ENCODE measurements around the gene RAI1.

Gene RAI1

DNA sequence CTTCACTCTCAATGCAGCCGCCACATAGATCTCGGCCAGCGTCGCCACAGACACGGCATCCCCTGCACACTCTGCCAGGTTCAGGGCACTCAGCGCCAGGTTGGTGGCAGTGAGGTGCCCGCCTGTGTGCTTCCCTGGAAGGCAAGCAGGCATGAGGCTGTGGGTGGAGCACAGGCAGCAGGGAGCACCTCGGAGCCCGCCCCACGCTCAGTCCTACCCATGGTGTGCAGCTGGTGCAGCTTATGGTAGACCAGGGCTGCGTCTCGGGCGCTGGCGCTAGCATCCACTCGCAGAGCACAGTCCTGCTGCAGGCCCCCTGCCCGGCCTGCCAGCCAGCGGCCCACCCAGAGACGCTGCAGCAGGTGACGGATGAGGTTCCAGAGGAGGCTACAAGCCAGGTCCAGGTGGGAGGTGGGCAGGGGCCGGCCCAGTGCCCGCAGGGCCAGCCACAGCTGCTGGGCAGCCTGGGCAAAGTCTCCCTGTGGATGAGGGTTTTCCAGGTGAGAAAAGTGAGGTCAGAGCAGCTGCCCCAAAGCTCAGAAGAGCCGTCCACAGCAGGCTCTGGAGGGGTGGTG lies 135.1 kb downstream of the RAI1 start:
- DNase-seq (ENCODE audit: low read depth) = no peak

DNA sequence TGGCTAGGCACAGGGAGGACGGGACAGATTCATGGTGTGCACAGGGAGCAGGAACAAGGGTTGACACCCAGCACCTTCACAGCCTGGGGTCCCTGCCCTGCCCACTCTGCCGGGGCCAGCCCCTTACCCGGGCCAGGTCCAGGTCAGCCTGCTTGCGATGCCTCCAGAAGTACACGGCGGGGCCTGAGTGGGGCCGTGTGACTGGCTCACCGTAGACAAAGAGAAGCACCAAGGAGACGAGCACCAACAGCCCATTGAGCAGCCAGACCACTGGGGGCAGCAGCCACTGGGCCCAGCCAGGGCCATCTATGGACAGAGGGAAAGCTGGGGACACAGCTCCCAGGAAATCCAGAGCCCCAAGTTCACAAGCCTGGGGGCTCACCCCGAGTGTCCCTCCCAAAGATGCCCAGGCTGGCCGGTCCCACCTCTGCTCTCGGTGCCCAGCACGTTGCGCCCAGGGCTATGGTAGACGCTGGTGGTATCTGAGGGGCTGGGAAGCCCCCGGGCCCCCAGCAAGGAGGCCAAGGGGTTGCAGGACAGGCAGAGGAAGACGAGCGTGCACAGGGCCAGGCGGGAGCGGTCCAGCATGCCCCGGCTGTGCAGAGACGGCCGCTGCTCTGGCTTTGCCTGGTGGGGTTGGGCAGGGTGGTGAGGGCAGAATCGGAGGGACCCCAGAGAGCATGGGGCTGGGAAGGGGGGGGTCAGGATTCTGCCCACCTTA lies 135.7 kb downstream of the RAI1 start:
- no peak for DNase-seq (ENCODE audit: low read depth)

DNA sequence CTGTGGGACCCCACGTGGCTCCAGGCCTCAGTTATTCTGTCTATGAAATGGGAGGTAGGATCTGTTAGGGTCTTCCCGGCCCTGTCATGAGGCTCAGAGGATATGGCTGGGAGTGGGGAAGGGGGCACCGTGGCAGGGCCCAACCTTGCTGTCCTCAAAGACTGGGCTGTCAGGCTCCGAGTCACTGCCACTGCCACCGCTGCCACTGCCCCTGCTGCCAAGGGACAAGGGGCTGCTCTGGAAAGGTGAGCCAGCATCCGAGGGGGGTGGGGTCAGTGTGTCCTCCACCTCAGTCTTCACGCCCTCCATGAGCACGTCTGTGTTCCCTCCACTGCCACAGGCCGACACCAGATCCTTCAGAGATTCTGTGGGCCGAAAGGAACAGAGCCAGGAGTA lies 136.3 kb downstream of the RAI1 start:
- DNase-seq (ENCODE audit: low read depth) = no peak

DNA sequence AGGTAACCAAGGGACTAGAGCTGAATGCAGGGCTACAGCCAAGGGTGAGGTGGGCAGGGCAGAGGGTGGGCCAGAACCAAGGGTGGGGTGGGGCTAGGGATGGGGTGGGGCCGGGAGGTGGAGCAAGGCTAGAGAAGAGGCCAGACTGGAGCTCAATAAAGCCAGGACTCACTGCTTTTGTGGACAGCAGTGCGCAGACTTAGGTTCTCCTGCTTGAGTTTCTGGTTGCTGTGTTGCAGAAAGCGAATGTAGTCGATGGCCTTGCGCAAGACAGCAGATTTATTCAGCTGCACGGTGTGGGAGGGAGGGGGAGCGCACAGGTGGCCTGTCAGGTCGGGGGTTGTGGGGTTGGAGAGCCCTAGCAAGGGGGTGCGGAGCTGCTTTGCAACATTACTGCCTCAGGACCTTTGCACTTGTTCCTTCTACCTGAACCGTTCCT lies 136.8 kb downstream of the RAI1 start:
- no peak for DNase-seq (ENCODE audit: low read depth)

DNA sequence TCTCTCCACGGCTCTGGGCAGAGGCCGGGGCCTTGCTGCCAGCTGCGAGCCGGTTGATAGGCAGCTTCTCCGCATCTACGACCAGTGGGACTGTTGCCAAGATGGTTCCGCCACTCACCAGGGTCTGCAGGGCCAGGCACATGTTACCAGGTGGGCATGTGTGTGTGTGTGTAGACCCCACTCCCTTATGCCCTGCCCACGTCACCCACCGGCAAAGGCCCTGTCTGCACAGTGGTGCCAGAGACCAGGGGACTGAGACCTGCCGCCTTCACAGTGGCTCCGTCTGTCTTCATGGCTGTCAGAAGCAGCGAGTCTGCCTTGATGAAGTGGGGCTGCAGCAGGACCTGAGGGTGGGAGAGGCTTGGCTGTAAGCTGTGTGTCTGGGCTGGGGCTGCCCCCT lies 137.9 kb downstream of the RAI1 start:
- no peak for DNase-seq (ENCODE audit: low read depth)

DNA sequence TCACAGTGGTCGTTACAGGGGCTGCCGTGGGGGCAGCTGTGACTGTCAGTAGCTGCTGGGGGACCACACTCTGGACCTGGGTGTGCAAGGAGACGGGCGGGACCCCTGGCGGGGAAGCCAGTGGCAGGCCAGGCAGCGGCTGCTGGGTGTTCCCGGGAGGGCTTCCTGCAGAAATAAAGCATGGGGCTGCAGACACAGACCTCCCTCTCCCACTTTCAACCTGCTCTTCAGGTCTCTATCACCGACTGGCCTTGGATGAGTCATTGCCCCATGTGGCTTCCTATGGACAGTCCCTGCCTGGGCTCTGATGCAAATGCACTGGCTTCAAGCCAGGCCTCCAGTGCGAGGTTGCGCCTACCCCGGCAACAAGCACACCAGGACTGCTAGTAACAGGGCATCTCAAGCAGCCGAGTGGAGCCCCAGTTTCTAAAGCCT lies 138.3 kb downstream of the RAI1 start:
- peak; percentile 30 for DNase-seq (ENCODE audit: low read depth)

DNA sequence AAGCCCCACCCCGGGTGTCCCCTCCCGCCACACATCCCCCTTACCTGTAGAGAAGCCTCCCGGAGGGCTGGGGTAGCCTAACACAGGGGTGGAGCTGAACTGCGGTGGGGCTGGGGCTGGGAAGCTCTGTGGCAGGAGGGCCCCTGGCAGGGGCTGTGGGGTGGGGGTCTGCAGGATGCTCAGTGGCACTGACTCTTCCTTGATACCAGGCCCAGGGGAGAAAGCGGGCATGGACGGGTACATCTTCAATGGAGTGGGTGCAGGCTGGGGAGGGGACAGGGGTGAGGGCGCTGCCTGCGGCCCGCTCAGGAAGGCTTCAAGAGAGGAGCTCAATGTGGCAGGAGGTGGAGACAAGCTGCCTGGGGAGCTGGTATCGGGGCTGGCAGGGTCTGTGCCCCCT lies 138.8 kb downstream of the RAI1 start:
- no peak for DNase-seq (ENCODE audit: low read depth)

DNA sequence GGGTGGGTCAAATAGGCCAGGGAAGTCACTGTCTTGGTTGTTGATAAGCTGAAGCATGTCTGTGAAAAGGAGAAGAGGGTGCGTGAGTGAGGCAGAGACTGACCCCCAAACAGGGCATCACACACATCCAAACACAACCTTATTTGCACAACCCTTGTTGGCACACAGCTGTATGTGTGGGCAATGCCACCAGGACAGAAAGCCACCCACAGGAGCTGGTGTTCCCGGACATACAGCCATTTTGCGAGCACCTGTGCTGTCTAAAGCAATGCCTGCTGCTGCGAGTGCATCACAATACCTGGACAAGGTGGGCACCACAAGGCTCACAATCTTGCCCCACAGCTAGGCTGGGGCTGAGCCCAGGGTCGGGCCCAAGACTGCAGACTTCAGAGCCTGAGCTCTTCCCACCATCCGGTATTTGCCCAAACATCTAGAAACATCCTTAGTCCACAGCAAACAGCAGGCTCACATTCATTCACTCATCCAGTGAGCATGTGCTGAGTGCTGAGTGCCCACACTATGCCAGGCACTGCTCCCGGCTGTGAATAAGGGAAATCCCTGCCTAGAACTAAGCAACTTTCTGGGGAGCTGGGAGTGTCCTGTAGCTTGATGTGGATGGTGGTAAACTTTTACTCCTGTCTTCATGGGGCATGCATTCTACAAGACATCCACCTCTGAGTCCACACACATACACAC lies 139.4 kb downstream of the RAI1 start:
- DNase-seq (ENCODE audit: low read depth) = no peak

DNA sequence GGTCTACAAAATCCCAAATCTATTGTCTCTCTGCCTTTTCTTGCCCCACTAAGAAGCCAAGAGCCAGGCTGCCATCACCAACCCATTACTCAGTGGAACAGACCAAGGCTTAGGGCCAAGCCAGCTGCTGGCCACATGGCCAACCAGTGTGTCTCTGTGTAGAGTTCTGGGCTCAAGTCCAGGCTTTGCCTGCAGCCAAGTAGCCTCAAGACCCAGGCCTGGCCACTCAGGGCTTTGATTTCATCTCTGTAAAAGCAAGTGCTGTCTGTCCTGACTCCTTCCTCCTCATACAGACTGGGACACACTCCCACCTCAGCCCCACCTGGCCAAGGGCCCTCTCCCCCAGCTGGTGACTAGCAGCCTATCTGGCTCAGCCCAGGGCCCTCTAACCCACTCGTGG lies 140.9 kb downstream of the RAI1 start:
- no peak for DNase-seq (ENCODE audit: low read depth)

DNA sequence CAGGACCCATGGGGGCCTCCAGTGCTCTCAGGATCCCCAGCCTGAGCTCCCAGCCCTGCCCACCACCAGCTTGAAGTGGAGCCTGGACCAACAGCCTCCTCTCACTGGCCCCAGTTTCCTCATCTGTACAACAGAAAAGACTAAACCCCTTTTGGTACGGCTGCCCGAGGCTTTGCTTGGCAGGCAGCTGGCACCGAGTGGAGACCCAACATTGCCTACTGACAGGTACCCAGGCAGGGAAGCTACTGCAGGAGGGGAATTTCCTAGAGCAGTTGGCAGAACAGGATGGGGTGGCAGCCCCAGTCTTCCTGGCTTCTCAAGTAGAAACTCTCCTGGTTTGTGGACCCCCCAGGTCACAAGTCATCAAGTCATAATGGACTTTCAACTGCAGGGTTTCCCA lies 141.4 kb downstream of the RAI1 start:
- no peak for DNase-seq (ENCODE audit: low read depth)

DNA sequence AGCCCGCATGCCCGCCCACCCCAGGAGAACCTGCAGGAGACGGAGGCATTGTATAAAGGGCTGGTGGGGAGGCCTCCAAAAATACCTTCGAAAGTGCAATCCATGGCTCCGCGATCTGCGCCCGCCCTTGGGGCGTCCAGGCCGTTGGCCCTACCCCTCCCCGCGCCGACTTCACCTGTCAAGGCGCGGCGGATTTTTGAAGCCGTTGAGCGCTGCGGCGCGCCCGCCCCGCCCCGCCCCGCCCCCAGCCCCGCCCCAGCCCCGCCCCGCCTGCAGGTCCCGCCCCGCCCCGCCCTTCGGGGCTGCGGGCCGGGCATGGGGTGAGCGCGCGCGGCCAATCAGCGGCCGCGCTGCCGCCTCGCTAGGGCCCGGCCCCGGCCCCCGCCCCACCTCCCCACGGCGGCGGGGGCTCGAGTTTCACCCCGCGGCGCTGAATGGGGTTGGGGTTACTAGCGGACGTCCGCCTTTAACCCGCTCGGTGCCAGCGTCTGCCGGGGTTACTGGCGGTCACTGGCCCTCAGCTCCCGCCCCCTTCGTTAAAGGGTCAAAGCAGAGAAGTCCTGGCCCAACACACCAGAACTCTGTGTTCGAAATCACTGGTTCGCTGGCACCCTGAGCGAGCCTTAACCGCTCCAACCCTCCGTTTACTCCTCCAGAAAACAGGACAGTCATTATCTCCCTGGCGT lies 142.3 kb downstream of the RAI1 start:
- DNase-seq (ENCODE audit: low read depth) = peak; percentile 48

DNA sequence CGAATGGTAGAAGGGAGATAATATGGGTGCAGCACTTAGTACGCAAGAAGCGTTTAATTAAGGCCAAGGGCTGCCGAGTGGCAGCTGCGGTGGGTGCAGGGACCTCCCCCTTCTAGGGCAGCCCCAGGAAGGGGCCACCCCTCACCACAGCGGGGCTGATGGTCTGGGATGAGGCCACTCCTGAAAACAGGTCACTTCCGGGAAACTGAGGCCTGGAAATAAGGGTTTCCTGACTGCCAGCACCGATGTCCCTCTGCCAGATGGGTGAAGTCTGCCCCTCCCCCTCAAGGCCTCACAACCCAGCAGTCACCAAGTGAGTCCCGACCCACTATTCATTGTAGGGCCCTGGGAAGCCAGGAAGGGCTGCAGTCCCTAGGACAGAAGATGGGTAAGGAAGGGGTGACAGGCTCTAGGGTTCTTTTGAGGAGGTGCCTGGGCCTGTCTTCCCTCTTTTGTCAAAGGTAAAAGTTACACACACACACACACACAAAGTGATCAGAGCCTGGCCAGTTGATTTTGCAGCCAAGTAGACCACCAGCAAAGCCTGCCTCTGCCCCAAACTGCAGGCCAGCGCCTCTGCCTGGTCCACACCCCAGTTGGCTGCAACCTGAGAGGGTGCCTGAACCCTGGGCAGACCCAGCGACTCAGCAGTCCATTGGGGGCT lies 143.0 kb downstream of the RAI1 start:
- DNase-seq (ENCODE audit: low read depth) = no peak

DNA sequence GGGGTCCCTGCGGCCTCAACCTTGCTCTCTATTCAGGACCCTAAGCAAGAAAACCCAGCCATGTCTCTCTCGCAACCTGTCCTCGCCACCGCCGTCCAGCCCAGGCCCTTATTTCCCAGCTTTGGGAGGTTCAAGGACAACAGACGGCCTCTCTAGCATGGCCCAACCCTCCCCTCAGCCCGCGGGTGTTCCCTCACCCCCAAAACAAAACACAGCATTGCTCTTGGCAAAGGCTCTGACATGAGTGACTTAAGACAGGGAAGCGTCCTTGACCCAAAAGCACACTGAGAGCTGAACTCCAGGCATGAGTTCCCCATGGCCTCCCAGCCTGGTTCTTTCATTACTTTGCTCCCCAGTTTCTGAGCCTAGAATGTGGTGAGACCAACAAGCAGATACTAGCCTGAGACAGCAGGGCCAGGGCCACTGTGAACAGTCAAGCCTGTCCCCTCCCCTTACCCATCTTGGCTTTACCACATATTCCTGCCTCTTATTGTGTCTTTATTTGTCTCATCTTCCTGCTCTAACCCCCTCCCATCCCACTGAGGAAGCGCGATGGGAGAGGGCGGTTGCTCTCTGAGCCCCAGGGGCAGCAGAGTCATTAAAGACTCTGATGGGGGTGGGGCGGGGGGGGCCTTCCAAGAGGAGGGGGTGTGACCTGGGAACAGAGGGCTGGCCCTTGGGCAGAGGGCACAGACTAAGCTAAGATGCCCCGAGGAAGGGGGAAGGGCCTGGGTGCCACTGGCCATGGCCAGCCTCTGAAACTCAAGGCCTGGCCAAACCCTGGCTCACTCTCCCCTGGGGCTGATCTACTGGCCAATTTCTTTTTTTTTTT lies 143.7 kb downstream of the RAI1 start:
- DNase-seq (ENCODE audit: low read depth) = no peak

DNA sequence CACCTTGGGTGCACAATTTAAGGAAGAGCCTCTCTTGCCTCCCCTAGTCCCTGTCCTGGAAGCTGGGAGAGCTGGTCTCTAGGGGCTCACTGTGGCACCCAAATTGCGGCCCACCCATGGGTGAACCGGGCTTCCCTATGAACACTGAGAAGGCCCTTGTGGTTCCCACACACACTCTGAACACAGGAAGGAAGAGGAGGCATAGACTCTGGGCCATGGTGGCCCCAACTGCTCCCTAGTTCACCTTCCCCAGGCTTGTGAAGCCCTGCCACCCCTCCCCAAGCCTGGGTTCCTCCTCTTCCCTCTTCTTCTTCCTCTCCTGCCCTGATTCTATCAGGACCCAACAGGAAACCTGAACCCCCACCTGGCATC lies 145.1 kb downstream of the RAI1 start:
- no peak for DNase-seq (ENCODE audit: low read depth)

DNA sequence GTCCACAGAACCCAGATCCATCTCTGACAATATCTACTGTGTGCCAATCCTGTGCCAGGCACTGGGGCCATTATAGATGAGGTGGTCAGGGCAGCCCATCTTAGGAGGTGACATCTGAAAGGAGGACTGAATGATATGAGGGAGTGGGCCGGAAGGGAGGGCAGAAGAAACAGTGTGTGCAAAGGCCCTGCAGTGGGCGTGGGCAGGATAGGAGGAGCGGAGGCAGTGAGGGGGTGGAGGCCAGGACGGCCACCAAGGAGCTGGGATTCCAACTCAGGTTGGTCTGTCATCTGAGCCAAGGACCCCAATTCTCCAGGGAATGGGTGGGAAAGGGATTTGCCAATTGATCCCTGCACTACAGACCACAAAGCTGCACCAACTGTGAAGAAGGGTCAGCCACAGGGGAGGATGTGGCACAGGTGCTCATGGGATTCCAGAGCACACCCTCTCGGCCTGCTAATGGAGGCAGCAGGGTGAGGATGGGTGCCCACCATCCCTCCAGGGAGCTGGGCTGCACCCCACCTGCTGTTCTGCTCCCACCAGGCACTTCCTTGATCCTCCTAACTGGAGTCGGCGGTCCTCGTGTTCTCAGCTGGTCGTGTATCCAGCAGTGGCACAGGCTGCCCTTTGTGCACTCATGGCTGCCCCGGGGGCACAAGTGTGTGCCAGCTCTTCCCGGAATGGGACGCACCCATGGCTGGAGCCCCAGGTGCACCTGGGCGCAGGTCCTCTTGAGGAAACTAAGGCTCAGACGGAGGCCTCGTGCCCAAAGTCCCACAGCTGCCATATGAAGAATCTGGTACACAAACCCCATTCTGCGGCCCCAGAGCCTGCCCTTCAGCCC lies 145.9 kb downstream of the RAI1 start:
- no peak for DNase-seq (ENCODE audit: low read depth)

DNA sequence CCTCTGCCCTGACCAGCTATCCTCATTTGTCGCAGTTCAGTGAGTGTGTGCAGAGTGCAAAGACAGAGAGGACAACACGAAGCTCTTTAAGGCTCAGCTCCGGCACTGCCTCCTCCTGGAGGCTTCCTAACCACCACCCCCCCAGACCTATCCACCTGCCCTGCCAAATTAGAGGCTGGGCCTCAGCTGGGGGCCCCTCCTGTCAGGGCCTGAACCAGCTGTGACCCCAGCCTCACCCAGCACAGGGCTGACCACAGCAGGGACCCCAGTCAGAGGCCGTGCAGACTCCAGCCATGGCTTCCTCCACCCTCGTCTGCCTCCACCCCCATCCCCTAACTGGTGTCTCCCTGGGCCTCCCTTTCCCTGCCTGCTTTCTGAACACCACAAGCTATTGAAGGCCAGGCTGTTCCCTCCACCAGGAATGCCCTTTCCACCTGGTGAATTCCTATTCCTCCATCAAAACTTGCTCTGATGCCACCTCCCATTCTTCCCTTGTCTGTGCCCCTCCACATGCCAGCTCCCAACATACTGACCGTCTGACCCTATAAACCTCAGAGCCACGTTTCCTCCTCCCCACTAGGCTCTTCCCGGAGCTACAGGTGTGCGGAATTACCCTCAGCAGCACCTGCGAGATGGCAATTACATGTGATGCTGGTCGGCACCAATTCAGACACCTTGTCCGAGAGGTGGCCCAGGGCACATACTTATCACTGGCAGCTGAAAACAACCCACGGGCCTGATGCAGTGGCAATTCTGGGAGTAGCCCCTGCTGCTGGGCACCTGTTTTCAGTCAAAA lies 146.8 kb downstream of the RAI1 start:
- no peak for DNase-seq (ENCODE audit: low read depth)

DNA sequence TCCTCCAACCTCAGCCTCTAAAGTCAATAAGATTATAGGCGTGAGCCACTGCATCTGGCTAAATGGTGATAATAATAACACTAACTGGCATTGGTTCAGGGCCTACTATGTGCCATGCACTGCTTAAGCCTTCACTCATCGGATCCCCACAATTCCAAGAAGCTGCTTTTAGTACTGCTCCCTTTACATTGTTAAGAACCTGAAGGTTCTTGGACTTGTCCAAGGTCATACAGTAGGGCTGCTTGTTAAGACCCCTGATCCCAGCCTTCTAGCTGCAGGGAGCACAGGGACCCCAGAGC lies 149.0 kb downstream of the RAI1 start:
- no peak for DNase-seq (ENCODE audit: low read depth)

DNA sequence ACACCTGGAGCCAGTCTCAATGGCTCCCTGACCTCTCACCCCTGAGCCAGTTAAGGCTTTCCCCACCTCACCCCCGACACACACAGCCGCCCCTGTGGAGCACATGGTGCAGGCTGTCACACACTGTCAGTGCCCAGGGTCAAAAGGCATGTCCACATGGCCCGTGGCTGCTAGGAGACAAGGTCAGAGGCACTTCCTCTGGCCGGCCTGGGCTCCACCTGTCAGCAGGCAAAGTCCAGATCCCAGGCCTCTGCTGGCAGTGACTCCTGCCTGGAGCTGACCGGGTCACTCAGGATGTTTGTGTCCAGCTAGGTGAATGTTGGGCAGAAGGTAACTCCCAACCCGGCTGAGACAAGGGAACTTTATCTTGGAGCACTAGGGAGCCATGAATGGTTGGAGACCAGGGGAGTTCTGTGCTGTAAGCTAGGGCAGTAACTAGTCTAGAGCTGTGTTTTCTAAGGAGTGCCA lies 149.5 kb downstream of the RAI1 start:
- no peak for DNase-seq (ENCODE audit: low read depth)

DNA sequence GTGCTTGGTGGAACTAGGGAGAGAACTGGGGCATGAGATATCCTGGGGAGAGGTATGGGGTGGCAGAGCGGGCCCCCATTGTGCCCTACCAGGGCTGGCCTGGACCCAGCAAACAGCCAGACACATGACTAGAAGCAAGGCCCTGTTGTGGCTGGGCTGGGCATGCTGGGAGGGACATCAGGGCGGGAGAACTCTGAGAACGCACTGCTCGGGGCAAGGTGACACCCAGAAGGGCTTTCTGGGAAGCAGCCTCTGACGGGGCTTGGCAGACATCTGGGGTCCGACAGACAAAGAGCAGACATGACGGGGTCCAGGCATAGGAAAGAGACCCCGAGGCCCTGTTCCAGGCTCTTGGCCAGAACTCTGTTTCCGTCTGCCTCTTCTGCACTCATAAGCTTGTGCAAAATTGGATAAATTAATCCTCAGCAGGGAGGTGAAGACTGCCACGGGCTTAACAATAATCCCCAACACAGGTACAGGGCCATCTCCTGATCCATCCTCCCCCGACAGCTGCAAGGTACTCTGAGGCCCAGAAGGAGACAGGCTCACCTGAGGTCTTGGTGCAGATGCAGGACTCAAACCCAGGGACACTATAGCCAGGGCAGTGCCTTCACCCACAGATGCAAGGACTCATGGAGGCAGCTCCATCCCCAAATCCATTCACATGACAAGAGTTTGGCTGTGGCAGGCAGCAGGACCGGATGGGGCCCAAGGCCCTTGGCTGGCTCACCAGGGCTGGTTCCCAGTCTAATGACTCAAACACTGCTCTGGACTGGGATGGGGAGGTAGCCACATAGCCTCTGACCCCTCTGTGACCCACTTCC lies 150.2 kb downstream of the RAI1 start:
- no peak for DNase-seq (ENCODE audit: low read depth)
